Uterus (tissue), 4 donors: ENCODE results near the gene ZBTB17. TPM values are rescaled to one million over a fixed set of nuclear protein-coding genes. Genes with fewer than 3 reads are reported as not detected.
"Not testable (repeated sequence)": the region's sequence is repeated elsewhere in the genome, so short reads cannot be mapped to it uniquely, and the experiment has no call there.

Source experiments
- DNase-seq, 2 donors: peaks; one replicate each; pipeline ENCODE4 v3.0.0-alpha.2; 2019 to 2020
- H3K27ac ChIP-seq, 2 donors: fragments of 200-600 bp; sonication (generic); 1 replicate in 1 of 2; 2 replicates in 1 of 2; pipeline ENCODE4 v1.5.1; 2016 to 2018
- H3K27me3 ChIP-seq, 2 donors: fragments of 200-600 bp; sonication (generic); one replicate each; pipeline ENCODE4 v1.5.1; 2018 to 2019; ENCODE audit warnings: control low read depth in 1 of 2
- H3K36me3 ChIP-seq, 2 donors: fragments of 200-600 bp; sonication (generic); one replicate each; pipeline ENCODE4 v1.5.1; 2019; ENCODE audit warnings: control low read depth in 1 of 2
- H3K4me1 ChIP-seq, 2 donors: fragments of 200-600 bp; sonication (generic); one replicate each; pipeline ENCODE4 v1.5.1; 2018 to 2019; ENCODE audit warnings: control low read depth in 1 of 2
- H3K4me3 ChIP-seq, 2 donors: fragments of 200-600 bp; sonication (generic); 1 replicate in 1 of 2; 2 replicates in 1 of 2; pipeline ENCODE4 v1.5.1; 2018 to 2019; ENCODE audit warnings: mild to moderate bottlenecking in 1 of 2
- H3K9me3 ChIP-seq, 2 donors: fragments of 200-600 bp; sonication (generic); one replicate each; pipeline ENCODE4 v1.5.1; 2019; ENCODE audit warnings: control low read depth in 1 of 2
- CTCF ChIP-seq, 4 experiments: fragments of 200-600 bp in 2 of 4; fragments of 450-650 bp in 2 of 4; sonication (generic) in 2 of 4; IDR thresholded peaks; one replicate each; pipeline ENCODE4 v1.5.1; 2016 to 2019; ENCODE audit warnings: antibody characterized with exemption in 4 of 4, mild to moderate bottlenecking in 2 of 4, moderate library complexity in 1 of 4
- POLR2A ChIP-seq, 2 donors: fragments of 450-650 bp; IDR thresholded peaks; one replicate each; pipeline ENCODE4 v1.6.1; 2016; ENCODE audit warnings: antibody characterized with exemption in 2 of 2, mild to moderate bottlenecking in 1 of 2, moderate library complexity in 1 of 2
- intact Hi-C: fragments of 100-400 bp; cut with DNase I; formaldehyde crosslinking; loops from one replicate; pipeline ENCODE4 v1.15.1; 2023; ENCODE audit warnings: low total_unique reads
- total RNA-seq, 4 donors: library from RNA; depleted of rRNA in 3 of 4; stranded (reverse); fragments of >200 nt in 3 of 4; gene quantifications; one replicate each; pipeline versions ENCODE4 v1.1.0 to v1.2.4, GENCODE V29; 2014 to 2023
- donor health status: DM: yes; HTN: yes; CAD: no.

ZBTB17 gene
- 100 to 1,000 TPM in 1 of 4 donors, 10 to 100 TPM in 3; 21.3 to 120 (median 70.0) TPM for total RNA-seq

GRCh38 chr1:15975805-15976680 is at the start of gene ZBTB17:
TSS of gene ZBTB17 (minus strand) at chr1:15976101. CDS start at chr1:15948495, 27,606 bp downstream.
- DNase-seq, result peak; percentile 93 to 94
- Histone ChIP-seq H3K27me3 (no peaks in the 10 kb centered on the region), H3K4me3 (peak within 1 kb of the TSS; percentile 89 to 93), H3K4me1 (peaks cover 8 to 11% of the 10 kb centered on the region in 2 donors), H3K36me3 (no peaks in the 10 kb centered on the region), H3K27ac (peak within 1 kb of the TSS; percentile 76 to 77), H3K9me3 (no peaks in the 10 kb centered on the region)
- TF ChIP-seq CTCF (IDR thresholded peaks at IDR 0.05) (peak in 2 of 4 experiments; percentile 16 to 37), POLR2A (IDR thresholded peaks at IDR 0.05) (peak; percentile 57 to 79)
- intact Hi-C loops, result no loop called here

- no peak for DNase-seq
- Histone ChIP-seq H3K9me3 (no peaks in the 10 kb centered on the region), H3K36me3 (no peaks in the 10 kb centered on the region), H3K4me1 (peaks cover 14 to 15% of the 10 kb centered on the region in 2 donors), H3K4me3 (no peak overlapping the region), H3K27me3 (no peaks in the 10 kb centered on the region), H3K27ac (peak overlapping the region in 1 of 2 donors; percentile 97)
- intact Hi-C loops, result loop anchor here (5.0 kb wide), 1 partner anchor 49 kb away; the partner anchor contains the start of gene FAM131C
- TF ChIP-seq POLR2A (IDR thresholded peaks at IDR 0.05) (no peak), CTCF (IDR thresholded peaks at IDR 0.05) (no peak)
Measured at GRCh38 chr1:16023050-16023653, 47.3 kb upstream of the ZBTB17 start.

- Histone ChIP-seq H3K27ac (peak overlapping the region in 1 of 2 donors; percentile 97), H3K4me3 (no peak overlapping the region), H3K36me3 (no peaks in the 10 kb centered on the region), H3K27me3 (no peaks in the 10 kb centered on the region), H3K9me3 (no peaks in the 10 kb centered on the region), H3K4me1 (peaks cover 13 to 16% of the 10 kb centered on the region in 2 donors)
- intact Hi-C loops, result loop anchor here (5.0 kb wide), 1 partner anchor 50 kb away; the partner anchor contains the start of gene FAM131C
- DNase-seq, result no peak
- TF ChIP-seq POLR2A (IDR thresholded peaks at IDR 0.05), result no peak
- no peak for TF ChIP-seq CTCF (IDR thresholded peaks at IDR 0.05)
Measured at GRCh38 chr1:16022393-16022792, 46.5 kb upstream of the ZBTB17 start.

- Histone ChIP-seq H3K27me3 (no peaks in the 10 kb centered on the region), H3K36me3 (no peaks in the 10 kb centered on the region), H3K4me1 (peaks cover 8 to 11% of the 10 kb centered on the region in 2 donors), H3K27ac (peak within 1 kb of the TSS; percentile 97), H3K4me3 (no peak within 1 kb of the TSS), H3K9me3 (no peaks in the 10 kb centered on the region)
- DNase-seq, result no peak
- intact Hi-C loops, result loop anchor here (5.0 kb wide), 1 partner anchor 51 kb away; the partner anchor contains the start of gene FAM131C
- TF ChIP-seq POLR2A (IDR thresholded peaks at IDR 0.05), result no peak
Measured at GRCh38 chr1:16021681-16022080, 45.8 kb upstream of the ZBTB17 start, which contains the start of gene CLCNKA. TSS of gene CLCNKA (plus strand) at chr1:16022036. CDS start at chr1:16022620, 584 bp downstream.

- not testable (repeated sequence) for H3K36me3 ChIP-seq, DNase-seq, H3K9me3 ChIP-seq, H3K4me3 ChIP-seq, H3K27me3 ChIP-seq
- intact Hi-C loops, result loop anchor here (5.0 kb wide), 1 partner anchor 51 kb away; the partner anchor contains the start of gene FAM131C
- Histone ChIP-seq H3K4me1 (peaks cover 11 to 12% of the 10 kb centered on the region in 2 donors), H3K27ac (peak overlapping the region; percentile 97)
Measured at GRCh38 chr1:16020878-16021277, 45.0 kb upstream of the ZBTB17 start.
